ENCODE measurements around the gene OSGIN1.

Gene OSGIN1

GRCh38 chr16:83953796-83954576 lies 946 bp downstream of the OSGIN1 start:
- no peak overlapping the region for H3K4me3 ChIP-seq (ENCODE audit: low read depth, low read length)
- DNase-seq (ENCODE audit: low read depth), result peak; percentile 72
- TF ChIP-seq MYC (IDR thresholded peaks at IDR 0.05; ENCODE audit: low read depth, low read length) (no peak), CTCF (IDR thresholded peaks at IDR 0.05; ENCODE audit: low read depth, low read length) (peak; percentile 67)

DNA sequence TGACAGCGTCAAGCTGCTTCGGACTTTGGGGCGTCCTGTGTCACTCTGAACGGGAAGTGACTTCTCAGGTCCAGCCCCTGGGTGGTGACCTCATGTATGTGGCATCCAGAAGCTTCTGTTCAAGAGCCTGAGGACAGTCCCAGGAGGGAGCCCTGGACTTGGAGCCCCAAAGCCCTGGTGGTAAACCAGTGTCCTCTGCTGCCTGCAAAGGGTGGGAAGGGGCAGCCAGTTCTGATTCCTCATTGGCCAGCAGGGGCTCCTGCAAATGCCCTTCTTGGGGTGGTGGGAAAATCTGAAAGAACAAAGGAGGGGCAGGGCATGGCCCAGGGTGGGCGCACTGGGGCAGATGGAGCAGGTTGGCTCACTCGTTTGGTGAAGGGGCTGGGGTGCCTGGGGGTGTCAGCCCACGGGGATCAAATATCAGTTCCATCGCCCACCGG lies 1.6 kb downstream of the OSGIN1 start:
- DNase-seq (ENCODE audit: low read depth), result peak; percentile 39
- TF ChIP-seq CTCF (IDR thresholded peaks at IDR 0.05; ENCODE audit: low read depth, low read length), result no peak
- TF ChIP-seq POLR2A (IDR thresholded peaks at IDR 0.05; ENCODE audit: extremely low read depth, insufficient read length), result no peak
- TF ChIP-seq, protein P1, sequence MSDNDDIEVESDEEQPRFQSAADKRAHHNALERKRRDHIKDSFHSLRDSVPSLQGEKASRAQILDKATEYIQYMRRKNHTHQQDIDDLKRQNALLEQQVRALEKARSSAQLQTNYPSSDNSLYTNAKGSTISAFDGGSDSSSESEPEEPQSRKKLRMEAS (IDR thresholded peaks at IDR 0.05; ENCODE audit: low read depth, low read length), result no peak
- TF ChIP-seq MYC (IDR thresholded peaks at IDR 0.05; ENCODE audit: low read depth, low read length), result no peak
- H3K4me3 ChIP-seq (ENCODE audit: low read depth, low read length), result no peak overlapping the region

GRCh38 chr16:83955218-83956130 lies 2.4 kb downstream of the OSGIN1 start:
- no peak overlapping the region for H3K4me3 ChIP-seq (ENCODE audit: low read depth, low read length)
- TF ChIP-seq, protein P1 (IDR thresholded peaks at IDR 0.05; ENCODE audit: low read depth, low read length), result no peak
- no peak for DNase-seq (ENCODE audit: low read depth)

DNA sequence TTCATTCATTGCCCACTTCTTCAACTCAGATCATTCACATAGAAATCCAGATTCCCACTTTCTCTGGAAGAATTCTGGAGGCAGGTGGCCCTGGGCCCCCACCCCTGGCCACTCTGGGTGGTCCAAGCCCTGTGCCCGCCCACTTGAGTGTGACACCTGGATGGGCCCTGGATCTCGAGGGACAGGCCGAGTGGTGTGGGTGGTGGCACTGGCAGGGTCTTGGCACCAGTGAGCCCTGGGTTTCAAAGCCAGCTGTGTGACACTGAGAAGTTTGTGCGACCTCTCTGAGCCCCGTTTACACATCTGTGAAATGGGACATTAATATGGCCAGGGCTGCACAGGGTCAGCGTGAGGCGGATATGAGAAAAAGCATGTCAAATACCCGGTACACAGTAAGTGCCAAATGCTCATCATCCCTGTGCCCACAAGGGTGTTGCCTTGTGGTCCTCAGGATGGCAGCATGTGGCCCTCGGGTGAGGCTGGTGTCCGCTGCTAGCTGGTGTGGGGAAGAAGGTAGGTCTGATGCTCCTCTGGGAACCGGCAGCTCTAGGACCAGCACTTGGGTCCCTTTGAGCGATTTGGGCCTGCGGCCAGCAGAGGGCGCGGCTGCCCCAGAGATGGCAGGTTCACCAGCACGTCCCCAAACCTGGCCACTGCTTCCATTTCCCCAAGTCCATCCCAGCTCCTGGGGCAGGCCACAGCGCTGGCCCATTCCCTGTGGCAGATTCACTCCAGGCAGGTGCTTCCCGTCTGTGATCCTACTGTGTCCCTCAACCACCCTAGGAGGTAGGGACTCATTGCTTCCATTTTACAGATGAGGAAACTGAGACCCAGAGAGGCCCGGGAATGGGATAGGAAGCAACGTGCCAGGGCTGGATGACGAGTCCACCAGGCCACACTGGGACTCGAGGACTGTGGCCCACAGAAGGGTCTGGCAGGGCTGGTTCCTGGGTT lies 3.6 kb downstream of the OSGIN1 start:
- TF ChIP-seq CTCF (IDR thresholded peaks at IDR 0.05; ENCODE audit: low read depth, low read length), result peak; percentile 89
- TF ChIP-seq, protein P1 (IDR thresholded peaks at IDR 0.05; ENCODE audit: low read depth, low read length), result no peak
- no peak for TF ChIP-seq MYC (IDR thresholded peaks at IDR 0.05; ENCODE audit: low read depth, low read length)
- no peak for TF ChIP-seq POLR2A (IDR thresholded peaks at IDR 0.05; ENCODE audit: extremely low read depth, insufficient read length)
- no peak overlapping the region for H3K4me3 ChIP-seq (ENCODE audit: low read depth, low read length)
- peak; percentile 87 for DNase-seq (ENCODE audit: low read depth)

GRCh38 chr16:83957296-83957855 lies 4.3 kb downstream of the OSGIN1 start:
- TF ChIP-seq, protein P1 (IDR thresholded peaks at IDR 0.05; ENCODE audit: low read depth, low read length), result no peak
- TF ChIP-seq MYC (IDR thresholded peaks at IDR 0.05; ENCODE audit: low read depth, low read length), result no peak
- no peak for TF ChIP-seq POLR2A (IDR thresholded peaks at IDR 0.05; ENCODE audit: extremely low read depth, insufficient read length)
- no peak for TF ChIP-seq CTCF (IDR thresholded peaks at IDR 0.05; ENCODE audit: low read depth, low read length)
- no peak for DNase-seq (ENCODE audit: low read depth)
- no peak overlapping the region for H3K4me3 ChIP-seq (ENCODE audit: low read depth, low read length)
